ENCODE data around the gene KIAA1328. TPM values are rescaled to one million over a fixed set of nuclear protein-coding genes. Genes with fewer than 3 reads are reported as not detected.

The KIAA1328 gene
- total and polyA plus RNA-seq, 4 donors, result 0.95 to 7.4 (median 2.9) TPM

GRCh38 chr18:36885981-36886380, 57.1 kb downstream of the KIAA1328 start:
- TF ChIP-seq RAD21 (IDR thresholded peaks at IDR 0.05), result no peak
- no peak for TF ChIP-seq FOXA1 (IDR thresholded peaks at IDR 0.05)
- no peak for TF ChIP-seq FOXA2 (IDR thresholded peaks at IDR 0.05)
- TF ChIP-seq EGR1 (IDR thresholded peaks at IDR 0.05; ENCODE audit: low read depth in 2 of 2), result no peak
- no peak for TF ChIP-seq HNF4G (IDR thresholded peaks at IDR 0.05)
- no peak for TF ChIP-seq SP1 (IDR thresholded peaks at IDR 0.05)
- TF ChIP-seq, protein P1, sequence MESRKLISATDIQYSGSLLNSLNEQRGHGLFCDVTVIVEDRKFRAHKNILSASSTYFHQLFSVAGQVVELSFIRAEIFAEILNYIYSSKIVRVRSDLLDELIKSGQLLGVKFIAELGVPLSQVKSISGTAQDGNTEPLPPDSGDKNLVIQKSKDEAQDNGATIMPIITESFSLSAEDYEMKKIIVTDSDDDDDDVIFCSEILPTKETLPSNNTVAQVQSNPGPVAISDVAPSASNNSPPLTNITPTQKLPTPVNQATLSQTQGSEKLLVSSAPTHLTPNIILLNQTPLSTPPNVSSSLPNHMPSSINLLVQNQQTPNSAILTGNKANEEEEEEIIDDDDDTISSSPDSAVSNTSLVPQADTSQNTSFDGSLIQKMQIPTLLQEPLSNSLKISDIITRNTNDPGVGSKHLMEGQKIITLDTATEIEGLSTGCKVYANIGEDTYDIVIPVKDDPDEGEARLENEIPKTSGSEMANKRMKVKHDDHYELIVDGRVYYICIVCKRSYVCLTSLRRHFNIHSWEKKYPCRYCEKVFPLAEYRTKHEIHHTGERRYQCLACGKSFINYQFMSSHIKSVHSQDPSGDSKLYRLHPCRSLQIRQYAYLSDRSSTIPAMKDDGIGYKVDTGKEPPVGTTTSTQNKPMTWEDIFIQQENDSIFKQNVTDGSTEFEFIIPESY (IDR thresholded peaks at IDR 0.05), result no peak
- TF ChIP-seq, protein P2, sequence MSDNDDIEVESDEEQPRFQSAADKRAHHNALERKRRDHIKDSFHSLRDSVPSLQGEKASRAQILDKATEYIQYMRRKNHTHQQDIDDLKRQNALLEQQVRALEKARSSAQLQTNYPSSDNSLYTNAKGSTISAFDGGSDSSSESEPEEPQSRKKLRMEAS (IDR thresholded peaks at IDR 0.05), result no peak
- Histone ChIP-seq H3K9ac (ENCODE audit: low read depth in 1 of 2, low read length in 2 of 2) (no peak overlapping the region), H3K4me3 (ENCODE audit: low read depth in 1 of 3, low read length in 3 of 3) (no peak overlapping the region), H3K36me3 (ENCODE audit: control insufficient read depth in 4 of 4, insufficient read depth in 3 of 4, low read depth in 1 of 4, low read length in 3 of 4) (no peaks in the 10 kb centered on the region), H3K27ac (ENCODE audit: low read depth in 1 of 2, low read length in 2 of 2) (no peak overlapping the region), H3K4me1 (ENCODE audit: control insufficient read depth in 4 of 4, insufficient read depth in 4 of 4, low read length in 3 of 4) (no peaks in the 10 kb centered on the region), H3K9me3 (ENCODE audit: control insufficient read depth in 4 of 4, low read length in 3 of 4) (no peaks in the 10 kb centered on the region), H3K27me3 (ENCODE audit: control insufficient read depth in 4 of 4, insufficient read depth in 4 of 4, low read length in 3 of 4) (no peaks in the 10 kb centered on the region)
- no peak for DNase-seq (ENCODE audit: low spot score)
- 91% methylated on average over 2 of the region's 2 CpGs for WGBS

- no peaks in the 10 kb centered on the region for H3K4me1 ChIP-seq (ENCODE audit: control insufficient read depth in 4 of 4, insufficient read depth in 4 of 4, low read length in 3 of 4)
- DNase-seq (ENCODE audit: low spot score), result no peak
Measured at GRCh38 chr18:36887114-36887513, 58.2 kb downstream of the KIAA1328 start.

More at GRCh38 chr18:36887114-36887513, 58.2 kb downstream of the KIAA1328 start:
- Histone ChIP-seq H3K27me3 (ENCODE audit: control insufficient read depth in 4 of 4, insufficient read depth in 4 of 4, low read length in 3 of 4) (no peaks in the 10 kb centered on the region), H3K4me3 (ENCODE audit: low read depth in 1 of 3, low read length in 3 of 3) (no peak overlapping the region), H3K9me3 (ENCODE audit: control insufficient read depth in 4 of 4, low read length in 3 of 4) (no peaks in the 10 kb centered on the region), H3K36me3 (ENCODE audit: control insufficient read depth in 4 of 4, insufficient read depth in 3 of 4, low read depth in 1 of 4, low read length in 3 of 4) (no peaks in the 10 kb centered on the region), H3K9ac (ENCODE audit: low read depth in 1 of 2, low read length in 2 of 2) (no peak overlapping the region), H3K27ac (ENCODE audit: low read depth in 1 of 2, low read length in 2 of 2) (no peak overlapping the region)
- TF ChIP-seq, protein P3, sequence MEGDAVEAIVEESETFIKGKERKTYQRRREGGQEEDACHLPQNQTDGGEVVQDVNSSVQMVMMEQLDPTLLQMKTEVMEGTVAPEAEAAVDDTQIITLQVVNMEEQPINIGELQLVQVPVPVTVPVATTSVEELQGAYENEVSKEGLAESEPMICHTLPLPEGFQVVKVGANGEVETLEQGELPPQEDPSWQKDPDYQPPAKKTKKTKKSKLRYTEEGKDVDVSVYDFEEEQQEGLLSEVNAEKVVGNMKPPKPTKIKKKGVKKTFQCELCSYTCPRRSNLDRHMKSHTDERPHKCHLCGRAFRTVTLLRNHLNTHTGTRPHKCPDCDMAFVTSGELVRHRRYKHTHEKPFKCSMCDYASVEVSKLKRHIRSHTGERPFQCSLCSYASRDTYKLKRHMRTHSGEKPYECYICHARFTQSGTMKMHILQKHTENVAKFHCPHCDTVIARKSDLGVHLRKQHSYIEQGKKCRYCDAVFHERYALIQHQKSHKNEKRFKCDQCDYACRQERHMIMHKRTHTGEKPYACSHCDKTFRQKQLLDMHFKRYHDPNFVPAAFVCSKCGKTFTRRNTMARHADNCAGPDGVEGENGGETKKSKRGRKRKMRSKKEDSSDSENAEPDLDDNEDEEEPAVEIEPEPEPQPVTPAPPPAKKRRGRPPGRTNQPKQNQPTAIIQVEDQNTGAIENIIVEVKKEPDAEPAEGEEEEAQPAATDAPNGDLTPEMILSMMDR (IDR thresholded peaks at IDR 0.05; ENCODE audit: low read depth, low read length, missing input control), result no peak
- no peak for TF ChIP-seq HNF4G (IDR thresholded peaks at IDR 0.05)
- no peak for TF ChIP-seq SP1 (IDR thresholded peaks at IDR 0.05)
- no peak for TF ChIP-seq FOXA1 (IDR thresholded peaks at IDR 0.05)
- TF ChIP-seq, protein P2 (IDR thresholded peaks at IDR 0.05), result no peak
- TF ChIP-seq, protein P4, sequence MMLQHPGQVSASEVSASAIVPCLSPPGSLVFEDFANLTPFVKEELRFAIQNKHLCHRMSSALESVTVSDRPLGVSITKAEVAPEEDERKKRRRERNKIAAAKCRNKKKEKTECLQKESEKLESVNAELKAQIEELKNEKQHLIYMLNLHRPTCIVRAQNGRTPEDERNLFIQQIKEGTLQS (IDR thresholded peaks at IDR 0.05), result no peak
- no peak for TF ChIP-seq NR2F2 (IDR thresholded peaks at IDR 0.05)
- TF ChIP-seq FOXA2 (IDR thresholded peaks at IDR 0.05), result no peak
- TF ChIP-seq RAD21 (IDR thresholded peaks at IDR 0.05), result no peak
- TF ChIP-seq EGR1 (IDR thresholded peaks at IDR 0.05; ENCODE audit: low read depth in 2 of 2), result no peak
- no peak for TF ChIP-seq HNF4A (conservative IDR thresholded peaks at IDR 0.05)
- TF ChIP-seq TAF1 (conservative IDR thresholded peaks at IDR 0.05), result no peak
- no peak for TF ChIP-seq RXRA (IDR thresholded peaks at IDR 0.05)
- TF ChIP-seq JUND (IDR thresholded peaks at IDR 0.05), result no peak
- TF ChIP-seq GABPA (IDR thresholded peaks at IDR 0.05 in 1 of 2, conservative IDR thresholded peaks at IDR 0.05 in 1 of 2), result no peak
- no peak for TF ChIP-seq YY1 (IDR thresholded peaks at IDR 0.05)
